Mammary epithelial cell (primary cell): ENCODE measurements around the gene SCAMP4.

Experiments
- EZH2 ChIP-seq: IDR thresholded peaks from 2 replicates; pipeline ENCODE4 v1.6.1; 2012; ENCODE audit warnings: low read length, inconsistent platforms, borderline replicate concordance
- TF ChIP-seq, protein P1 (sequence below), 2 donors: IDR thresholded peaks in 1 of 2; conservative IDR thresholded peaks in 1 of 2; 2 replicates each; pipeline ENCODE4 v1.5.1; 2011 to 2012; ENCODE audit warnings: inconsistent platforms in 2 of 2, low read length in 2 of 2, mild to moderate bottlenecking in 2 of 2, control low read depth in 1 of 2, low read depth in 1 of 2; ENCODE audit not compliant: insufficient read depth in 1 of 2; ENCODE audit errors: extremely low read depth in 1 of 2

DNA sequence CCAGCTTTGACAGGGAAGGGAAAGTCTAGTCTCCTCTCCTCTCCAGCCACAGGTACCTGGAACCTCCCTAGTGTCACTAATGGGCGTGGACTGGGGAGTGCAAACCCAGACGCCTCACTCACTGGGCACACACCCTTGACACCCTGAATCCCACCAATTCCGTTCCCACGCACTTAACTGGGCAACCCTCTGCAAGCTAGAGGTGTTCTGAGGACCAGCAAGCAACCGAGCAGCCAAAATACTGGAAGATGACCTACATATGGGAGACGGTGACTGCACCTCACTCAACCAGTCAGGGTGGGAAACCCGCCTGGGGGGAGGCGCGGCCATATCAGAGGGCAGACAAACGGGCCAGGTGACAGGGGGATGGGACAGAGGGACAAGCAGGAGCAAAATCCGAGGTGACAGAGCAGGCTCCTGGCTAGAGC lies 20.9 kb upstream of the SCAMP4 start:
- TF ChIP-seq, protein P1, sequence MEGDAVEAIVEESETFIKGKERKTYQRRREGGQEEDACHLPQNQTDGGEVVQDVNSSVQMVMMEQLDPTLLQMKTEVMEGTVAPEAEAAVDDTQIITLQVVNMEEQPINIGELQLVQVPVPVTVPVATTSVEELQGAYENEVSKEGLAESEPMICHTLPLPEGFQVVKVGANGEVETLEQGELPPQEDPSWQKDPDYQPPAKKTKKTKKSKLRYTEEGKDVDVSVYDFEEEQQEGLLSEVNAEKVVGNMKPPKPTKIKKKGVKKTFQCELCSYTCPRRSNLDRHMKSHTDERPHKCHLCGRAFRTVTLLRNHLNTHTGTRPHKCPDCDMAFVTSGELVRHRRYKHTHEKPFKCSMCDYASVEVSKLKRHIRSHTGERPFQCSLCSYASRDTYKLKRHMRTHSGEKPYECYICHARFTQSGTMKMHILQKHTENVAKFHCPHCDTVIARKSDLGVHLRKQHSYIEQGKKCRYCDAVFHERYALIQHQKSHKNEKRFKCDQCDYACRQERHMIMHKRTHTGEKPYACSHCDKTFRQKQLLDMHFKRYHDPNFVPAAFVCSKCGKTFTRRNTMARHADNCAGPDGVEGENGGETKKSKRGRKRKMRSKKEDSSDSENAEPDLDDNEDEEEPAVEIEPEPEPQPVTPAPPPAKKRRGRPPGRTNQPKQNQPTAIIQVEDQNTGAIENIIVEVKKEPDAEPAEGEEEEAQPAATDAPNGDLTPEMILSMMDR (conservative IDR thresholded peaks at IDR 0.05 in 1 of 2, IDR thresholded peaks at IDR 0.05 in 1 of 2; ENCODE audit: extremely low read depth in 1 of 2, insufficient read depth in 1 of 2, low read depth in 1 of 2, low read length in 2 of 2), result no peak
- no peak for TF ChIP-seq EZH2
